Tibial nerve (tissue), 4 donors: ENCODE measurements around the gene PRRC2B. TPM values are rescaled to one million over a fixed set of nuclear protein-coding genes. Genes with fewer than 3 reads are reported as not detected.
"Not testable (repeated sequence)": the region's sequence is repeated elsewhere in the genome, so short reads cannot be mapped to it uniquely, and the experiment has no call there.

Experiments
- DNase-seq, 2 donors: peaks; one replicate each; pipeline ENCODE4 v3.0.0-alpha.2; 2019; ENCODE audit warnings: low spot score in 2 of 2
- H3K27ac ChIP-seq, 4 donors: fragments of 200-600 bp; sonication (generic) in 3 of 4; one replicate each; pipeline ENCODE4 v1.5.1; 2017 to 2019; ENCODE audit warnings: mild to moderate bottlenecking in 1 of 4
- H3K27me3 ChIP-seq, 2 donors: fragments of 200-600 bp; sonication (generic) in 1 of 2; one replicate each; pipeline versions ENCODE4 v1.5.1 to v1.6.0; 2017 to 2019
- H3K36me3 ChIP-seq, 3 donors: fragments of 200-600 bp; sonication (generic); one replicate each; pipeline ENCODE4 v1.5.1; 2018 to 2019
- H3K4me1 ChIP-seq, 4 donors: fragments of 200-600 bp; sonication (generic) in 3 of 4; one replicate each; pipeline ENCODE4 v1.5.1; 2017 to 2019
- H3K4me3 ChIP-seq, 4 donors: fragments of 200-600 bp; sonication (generic) in 3 of 4; one replicate each; pipeline ENCODE4 v1.5.1; 2017 to 2019; ENCODE audit warnings: mild to moderate bottlenecking in 1 of 4, moderate library complexity in 1 of 4
- H3K9me3 ChIP-seq, 4 donors: fragments of 200-600 bp; sonication (generic) in 3 of 4; one replicate each; pipeline ENCODE4 v1.5.1; 2017 to 2019
- EP300 ChIP-seq, 2 donors: sonication (generic); formaldehyde crosslinking; IDR thresholded peaks; one replicate each; pipeline ENCODE4 v1.6.1; 2017; ENCODE audit warnings: antibody characterized with exemption in 2 of 2, mild to moderate bottlenecking in 1 of 2
- POLR2A ChIP-seq, 2 donors: fragments of 450-650 bp; IDR thresholded peaks; one replicate each; pipeline ENCODE4 v1.6.1; 2017; ENCODE audit warnings: antibody characterized with exemption in 2 of 2, mild to moderate bottlenecking in 2 of 2, moderate library complexity in 2 of 2
- WGBS, 2 donors: methylation state at CpG; one replicate each; pipeline ENCODE4 v1.1.5; 2018; 5-methylcytosine and 5-hydroxymethylcytosine counted together
- total RNA-seq, 4 donors: library from RNA; depleted of rRNA; stranded (reverse); fragments of >200 nt; gene quantifications; one replicate each; pipeline ENCODE4 v1.1.0, GENCODE V29; 2016
- TF ChIP-seq, protein P1 (sequence below), 5 experiments: fragments of 200-600 bp in 3 of 5; fragments of 450-650 bp in 2 of 5; sonication (generic) in 3 of 5; IDR thresholded peaks; one replicate each; pipeline ENCODE4 v1.5.1; 2016 to 2019; ENCODE audit warnings: antibody characterized with exemption in 5 of 5, mild to moderate bottlenecking in 3 of 5, moderate library complexity in 2 of 5

Gene PRRC2B
- 100 to 1,000 TPM in 3 of 4 donors, 10 to 100 TPM in 1; 94.8 to 236 (median 174) TPM for total RNA-seq

DNA sequence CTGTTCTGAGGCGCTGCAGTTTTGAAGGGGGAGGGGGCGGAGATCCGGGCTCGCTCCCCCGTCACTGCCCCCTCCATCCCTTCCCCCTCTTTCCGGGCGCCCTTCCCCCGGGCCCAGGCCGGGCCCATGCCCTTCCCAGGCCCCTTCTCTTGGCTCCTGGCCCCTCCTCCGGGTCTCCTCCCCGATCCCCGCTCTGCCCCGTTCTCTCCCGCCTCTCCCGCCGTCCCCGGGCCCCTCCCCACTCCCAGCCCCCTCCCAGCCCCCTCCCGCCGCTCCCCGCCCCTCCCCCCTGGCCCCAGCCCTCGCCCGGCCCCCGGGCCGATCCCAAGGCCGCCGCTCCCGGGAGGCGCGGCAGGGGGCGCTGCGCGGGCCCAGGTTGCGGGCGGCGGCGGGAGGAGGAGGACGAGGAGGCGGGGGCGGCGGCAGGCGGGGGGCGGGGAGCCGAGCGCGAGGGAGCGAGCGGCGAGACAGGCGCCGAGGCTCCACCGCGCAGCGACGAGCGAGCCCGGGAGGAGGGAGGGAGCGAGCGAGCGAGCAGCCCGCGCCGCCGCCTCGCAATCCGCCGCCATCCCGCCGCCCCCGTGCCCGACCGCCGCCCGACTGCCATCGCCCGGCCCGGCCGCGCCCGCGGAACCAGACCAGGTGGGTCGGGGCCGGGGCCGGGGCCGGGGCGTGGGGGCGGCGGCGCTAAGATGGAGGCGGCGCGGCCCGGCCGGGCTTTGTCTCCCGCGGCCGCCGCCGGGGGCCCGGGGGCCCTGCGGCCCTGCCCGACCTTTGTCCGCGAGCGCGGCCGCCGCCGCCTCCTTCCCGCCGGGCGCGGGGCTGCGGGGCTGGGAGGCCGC is at the start of gene PRRC2B:
Gene PRRC2B (plus strand): TSS at position 465 of the 842 bp plus-strand sequence. CDS start 36,059 bp downstream, outside the sequence.
- TF ChIP-seq EP300 (IDR thresholded peaks at IDR 0.05) (no peak), POLR2A (IDR thresholded peaks at IDR 0.05) (peak in 1 of 2 donors; percentile 54)
- TF ChIP-seq, protein P1, sequence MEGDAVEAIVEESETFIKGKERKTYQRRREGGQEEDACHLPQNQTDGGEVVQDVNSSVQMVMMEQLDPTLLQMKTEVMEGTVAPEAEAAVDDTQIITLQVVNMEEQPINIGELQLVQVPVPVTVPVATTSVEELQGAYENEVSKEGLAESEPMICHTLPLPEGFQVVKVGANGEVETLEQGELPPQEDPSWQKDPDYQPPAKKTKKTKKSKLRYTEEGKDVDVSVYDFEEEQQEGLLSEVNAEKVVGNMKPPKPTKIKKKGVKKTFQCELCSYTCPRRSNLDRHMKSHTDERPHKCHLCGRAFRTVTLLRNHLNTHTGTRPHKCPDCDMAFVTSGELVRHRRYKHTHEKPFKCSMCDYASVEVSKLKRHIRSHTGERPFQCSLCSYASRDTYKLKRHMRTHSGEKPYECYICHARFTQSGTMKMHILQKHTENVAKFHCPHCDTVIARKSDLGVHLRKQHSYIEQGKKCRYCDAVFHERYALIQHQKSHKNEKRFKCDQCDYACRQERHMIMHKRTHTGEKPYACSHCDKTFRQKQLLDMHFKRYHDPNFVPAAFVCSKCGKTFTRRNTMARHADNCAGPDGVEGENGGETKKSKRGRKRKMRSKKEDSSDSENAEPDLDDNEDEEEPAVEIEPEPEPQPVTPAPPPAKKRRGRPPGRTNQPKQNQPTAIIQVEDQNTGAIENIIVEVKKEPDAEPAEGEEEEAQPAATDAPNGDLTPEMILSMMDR (IDR thresholded peaks at IDR 0.05), result peak; percentile 56 to 99 (median 83)

DNA sequence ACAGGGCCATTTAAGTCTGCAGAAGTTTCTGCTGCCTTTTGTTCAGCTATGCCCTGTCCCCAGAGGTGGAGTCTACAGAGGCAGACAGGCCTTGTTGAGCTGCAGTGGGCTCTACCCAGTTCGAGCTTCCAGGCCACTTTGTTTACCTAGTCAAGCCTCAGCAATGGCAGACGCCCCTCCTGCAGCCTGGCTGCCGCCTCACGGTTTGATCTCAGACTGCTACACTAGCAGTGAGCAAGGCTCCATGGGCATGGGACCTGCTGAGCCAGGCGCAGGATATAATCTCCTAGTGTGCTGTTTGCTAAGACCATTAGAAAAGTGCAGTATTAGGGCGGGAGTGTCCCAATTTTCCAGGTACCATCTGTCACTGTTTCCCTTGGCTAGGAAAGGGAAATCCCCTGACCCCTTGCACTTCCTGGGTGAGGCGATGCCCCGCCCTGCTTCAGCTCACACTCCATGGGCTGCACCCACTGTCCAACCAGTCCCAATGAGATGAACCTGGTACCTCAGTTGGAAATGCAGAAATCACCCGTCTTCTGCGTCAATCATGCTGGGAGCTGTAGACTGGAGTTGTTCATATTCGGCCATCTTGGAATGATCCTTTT is 48.9 kb upstream of the PRRC2B start:
- DNase-seq, H3K36me3 ChIP-seq, H3K4me3 ChIP-seq, H3K4me1 ChIP-seq, H3K27ac ChIP-seq, H3K9me3 ChIP-seq, H3K27me3 ChIP-seq: not testable (repeated sequence)
- 90 to 92% methylated on average over 10 to 11 of the region's 11 CpGs for WGBS, 2 donors

More for the DNA sequence above, at the start of gene PRRC2B:
- peak; percentile 69 to 75 for DNase-seq
- Histone ChIP-seq H3K27ac (peak within 1 kb of the TSS; percentile 92 to 99 (median 98)), H3K9me3 (no peaks in the 10 kb centered on the region), H3K4me1 (peaks cover 0 to 48% (median 39%) of the 10 kb centered on the region in 4 donors), H3K36me3 (no peaks in the 10 kb centered on the region), H3K4me3 (peak within 1 kb of the TSS; percentile 53 to 89 (median 80)), H3K27me3 (no peaks in the 10 kb centered on the region)
- WGBS, 2 donors, result 1 to 2% methylated on average over 20 to 25 of the region's 114 CpGs

DNA sequence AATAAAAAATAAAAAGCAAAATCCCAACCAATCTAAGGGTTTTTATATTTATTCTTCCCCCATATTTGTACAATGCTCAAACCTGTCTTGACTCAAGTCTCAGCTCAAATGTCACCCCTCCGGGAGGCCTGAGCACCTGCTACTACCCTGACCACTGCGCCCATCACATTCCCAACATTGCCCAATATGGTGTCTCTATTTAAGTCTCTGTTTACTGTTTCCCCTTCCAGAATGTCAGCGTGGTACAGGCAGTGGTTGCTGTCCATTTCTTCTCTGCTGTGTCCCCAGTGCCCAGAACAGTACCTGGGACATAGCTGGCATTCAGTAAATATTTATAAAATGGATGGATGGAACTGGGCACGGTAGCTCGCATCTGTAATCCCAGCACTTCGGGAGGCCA is 47.3 kb upstream of the PRRC2B start:
- no peaks in the 10 kb centered on the region for H3K36me3 ChIP-seq
- DNase-seq, result no peak
- no peaks in the 10 kb centered on the region for H3K27me3 ChIP-seq
- no peak overlapping the region for H3K27ac ChIP-seq
- TF ChIP-seq EP300 (IDR thresholded peaks at IDR 0.05), result no peak
- TF ChIP-seq POLR2A (IDR thresholded peaks at IDR 0.05), result no peak
- TF ChIP-seq, protein P1 (IDR thresholded peaks at IDR 0.05), result no peak
- 88 to 91% methylated on average over 6 of the region's 6 CpGs for WGBS, 2 donors
- peaks cover 0 to 4% (median 0%) of the 10 kb centered on the region in 4 donors for H3K9me3 ChIP-seq
- H3K4me1 ChIP-seq, result peaks cover 0 to 11% (median 0%) of the 10 kb centered on the region in 4 donors
- H3K4me3 ChIP-seq, result no peak overlapping the region

DNA sequence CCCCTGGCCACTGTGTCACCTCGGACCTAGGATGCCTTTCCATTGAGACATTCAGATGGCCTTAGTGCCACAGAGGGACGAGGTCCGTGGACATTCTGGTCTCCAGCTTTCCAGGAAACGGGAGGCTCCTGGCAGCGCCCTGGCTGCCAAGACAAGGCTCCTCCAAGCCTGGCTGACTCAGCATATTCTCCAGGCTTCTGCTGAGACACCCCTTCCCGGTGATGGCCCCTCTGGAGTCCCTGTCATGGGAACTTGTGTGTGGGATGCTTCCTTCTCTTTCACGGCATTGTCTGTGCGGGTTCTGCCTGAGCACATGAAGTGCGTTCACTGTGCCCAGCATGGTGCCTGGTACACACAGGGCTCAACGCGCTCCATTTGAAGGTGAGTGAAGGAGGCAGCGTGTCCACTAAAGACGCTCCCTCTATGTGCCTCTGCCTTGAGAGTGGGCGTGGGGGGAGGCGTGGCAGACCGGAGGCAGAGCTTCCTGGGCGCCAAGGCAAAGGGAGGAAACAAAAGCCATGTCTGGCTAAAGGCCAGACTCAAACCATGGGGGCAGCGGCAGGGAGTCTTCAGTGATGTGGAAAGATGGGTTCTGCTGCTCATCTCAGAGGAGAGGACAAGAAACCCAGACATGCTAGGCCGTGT is 46.4 kb upstream of the PRRC2B start:
- no peak overlapping the region for H3K27ac ChIP-seq

More for the DNA sequence above, 46.4 kb upstream of the PRRC2B start:
- no peaks in the 10 kb centered on the region for H3K27me3 ChIP-seq
- peaks cover 0 to 4% (median 0%) of the 10 kb centered on the region in 4 donors for H3K9me3 ChIP-seq
- DNase-seq, result no peak
- H3K4me1 ChIP-seq, result peaks cover 0 to 11% (median 0%) of the 10 kb centered on the region in 4 donors
- no peaks in the 10 kb centered on the region for H3K36me3 ChIP-seq
- WGBS, 2 donors, result 63 to 68% methylated on average over 17 to 19 of the region's 19 CpGs
- H3K4me3 ChIP-seq, result no peak overlapping the region
- no peak for TF ChIP-seq EP300 (IDR thresholded peaks at IDR 0.05)
- TF ChIP-seq, protein P1 (IDR thresholded peaks at IDR 0.05), result no peak
- TF ChIP-seq POLR2A (IDR thresholded peaks at IDR 0.05), result no peak
